Measurements from ENCODE around the gene NRG2. TPM values are rescaled to one million over a fixed set of nuclear protein-coding genes. Genes with fewer than 3 reads are reported as not detected.

Gene NRG2
- total RNA-seq, 1 donor from 2014 or later: 0.07 TPM

DNA sequence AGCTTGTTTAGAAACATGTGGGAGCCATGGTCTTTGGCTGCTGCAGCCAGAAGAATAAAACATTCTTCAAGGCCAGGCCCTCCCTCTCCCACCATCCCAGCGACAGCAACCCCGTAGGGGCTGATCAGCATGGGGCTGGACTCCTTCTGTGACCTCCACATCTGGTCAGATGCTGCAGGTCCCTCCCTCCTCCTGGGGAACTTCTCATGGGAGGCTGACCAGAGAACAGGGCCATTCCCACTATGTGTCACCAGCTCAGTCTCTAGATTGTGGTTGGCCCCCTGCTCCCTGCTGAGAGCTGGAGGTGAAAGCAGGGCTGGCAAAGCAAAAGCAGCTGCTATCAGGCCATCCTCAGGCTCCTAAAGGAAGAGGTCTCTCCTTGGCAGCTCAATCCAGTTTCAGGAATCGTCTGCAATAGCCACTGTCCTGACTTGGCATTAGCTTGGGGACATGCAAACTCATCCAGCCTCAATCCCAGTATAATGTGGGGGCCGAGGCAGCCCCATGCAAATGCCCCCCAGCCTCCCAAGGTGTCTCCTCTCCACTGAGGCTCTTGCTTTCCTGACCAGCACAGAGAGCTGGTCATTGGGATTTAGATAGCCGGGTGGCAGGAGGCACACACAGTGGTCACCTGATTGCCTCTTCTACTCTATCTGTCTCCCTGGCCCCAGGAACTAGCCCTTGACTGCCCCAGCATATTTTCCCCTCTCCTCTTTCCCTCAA lies 81.5 kb downstream of the NRG2 start:
- no peak for ATAC-seq (ENCODE audit: low read depth)
- CTCF ChIA-PET: no interaction called here
- POLR2A ChIA-PET: no interaction called here
- intact Hi-C loops (cut with micrococcal nuclease): loop anchor here (10.0 kb wide), 1 partner anchor 267 kb away; no protein-coding TSS in a partner anchor
- Mint-ChIP-seq H3K9me3 (no peaks in the 10 kb centered on the region), H3K4me1 (no peaks in the 10 kb centered on the region), H3K36me3 (ENCODE audit: low read depth) (no peaks in the 10 kb centered on the region), H3K27ac (no peak overlapping the region), H3K27me3 (peaks cover 5% of the 10 kb centered on the region), H3K4me3 (no peak overlapping the region)
- no peak for TF ChIP-seq CTCF (IDR thresholded peaks at IDR 0.05)
- DNase-seq: no peak

DNA sequence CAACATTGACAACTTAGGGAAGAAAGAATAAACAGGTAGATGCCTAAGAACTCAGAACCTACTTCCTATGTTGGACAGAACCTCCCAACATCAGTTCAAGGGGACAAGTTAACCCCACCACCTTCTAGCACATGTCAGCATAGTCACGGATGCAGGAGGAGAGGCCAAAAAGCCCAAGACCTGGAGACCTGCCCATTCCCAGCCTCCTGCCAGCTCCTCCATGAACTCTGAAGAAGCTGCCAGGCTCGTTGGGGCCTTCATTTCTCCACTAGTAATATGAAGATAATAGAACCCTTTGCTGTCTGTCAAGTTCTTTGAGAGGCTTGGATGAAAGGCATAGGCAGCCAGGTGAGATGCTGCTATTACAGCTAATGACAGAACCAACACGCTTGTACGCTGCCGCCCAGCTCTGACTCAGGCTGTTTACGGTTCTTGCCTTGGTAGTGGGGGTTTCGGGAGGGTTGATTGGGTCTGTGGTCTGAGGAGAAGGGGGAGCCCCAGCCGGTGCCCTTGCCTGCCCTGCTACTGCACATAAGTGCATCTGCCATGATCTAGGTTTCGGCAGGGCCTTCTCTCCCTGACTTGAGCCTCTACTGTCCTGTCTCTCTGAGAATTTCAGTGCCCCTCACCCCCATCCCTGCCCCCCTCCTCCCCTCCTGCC lies 82.2 kb downstream of the NRG2 start:
- intact Hi-C loops (cut with micrococcal nuclease): loop anchor here (10.0 kb wide), 1 partner anchor 266 kb away; no protein-coding TSS in a partner anchor
- Mint-ChIP-seq H3K9me3 (no peaks in the 10 kb centered on the region), H3K4me3 (no peak overlapping the region), H3K4me1 (no peaks in the 10 kb centered on the region), H3K27ac (no peak overlapping the region), H3K27me3 (peaks cover 10% of the 10 kb centered on the region), H3K36me3 (ENCODE audit: low read depth) (no peaks in the 10 kb centered on the region)
- no peak for TF ChIP-seq CTCF (IDR thresholded peaks at IDR 0.05)
- ChIA-PET POLR2A (no interaction called here), CTCF (no interaction called here)
- no peak for DNase-seq
- ATAC-seq (ENCODE audit: low read depth): no peak

DNA sequence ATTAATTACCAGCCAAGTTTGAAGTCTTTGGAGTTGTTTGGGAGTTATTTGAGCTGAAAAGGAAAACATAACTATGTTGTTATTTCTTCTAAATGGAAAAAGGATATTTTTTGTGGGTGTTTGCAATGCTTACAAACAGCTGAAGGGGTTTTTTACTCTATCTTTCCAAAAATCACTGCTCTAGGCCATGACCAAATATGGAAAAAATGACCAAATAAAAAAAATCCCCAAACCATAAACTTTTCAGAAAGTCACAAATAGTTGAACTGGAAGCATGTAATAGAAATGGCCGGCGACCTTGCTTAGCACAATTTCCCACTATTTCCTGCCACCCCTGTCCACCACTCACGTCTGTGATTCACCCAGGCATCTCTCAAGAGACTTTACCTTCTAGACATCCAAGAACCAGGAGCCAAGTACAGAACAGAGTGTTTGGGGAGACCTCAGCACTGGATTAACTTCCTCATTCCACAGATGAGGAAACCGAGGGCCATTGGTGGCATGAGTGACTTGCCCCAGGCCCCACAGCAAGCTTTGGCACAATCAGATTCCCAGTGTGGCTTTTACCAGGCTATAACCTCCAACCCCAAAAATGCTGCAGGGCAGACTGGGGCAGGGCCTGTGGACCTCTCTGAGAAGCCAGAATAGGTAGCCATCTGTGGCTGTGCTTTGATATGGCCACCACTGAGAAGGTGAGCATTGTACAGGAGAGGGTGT lies 84.5 kb downstream of the NRG2 start:
- no peak overlapping the region for H3K4me3 Mint-ChIP-seq
- ChIA-PET CTCF (interaction anchor here (2.2 kb wide), 1 partner anchor 10 kb away, joined by 8 read pairs; no protein-coding TSS in a partner anchor), POLR2A (no interaction called here)
- DNase-seq (no peak), ATAC-seq (ENCODE audit: low read depth) (no peak)
- intact Hi-C loops (cut with micrococcal nuclease): no loop called here
- no peak overlapping the region for H3K27ac Mint-ChIP-seq
- H3K4me1 Mint-ChIP-seq: no peaks in the 10 kb centered on the region
- H3K9me3 Mint-ChIP-seq: no peaks in the 10 kb centered on the region
- peaks cover 15% of the 10 kb centered on the region for H3K27me3 Mint-ChIP-seq
- H3K36me3 Mint-ChIP-seq (ENCODE audit: low read depth): no peaks in the 10 kb centered on the region
- no peak for TF ChIP-seq CTCF (IDR thresholded peaks at IDR 0.05)

- TF ChIP-seq CTCF (IDR thresholded peaks at IDR 0.05): no peak
- Mint-ChIP-seq H3K27me3 (peaks cover 23% of the 10 kb centered on the region), H3K36me3 (ENCODE audit: low read depth) (no peaks in the 10 kb centered on the region), H3K4me1 (no peaks in the 10 kb centered on the region), H3K27ac (no peak overlapping the region), H3K4me3 (no peak overlapping the region), H3K9me3 (no peaks in the 10 kb centered on the region)
- no peak for ATAC-seq (ENCODE audit: low read depth)
- POLR2A ChIA-PET: no interaction called here
- DNase-seq: no peak
- intact Hi-C loops (cut with micrococcal nuclease): no loop called here
- CTCF ChIA-PET: interaction anchor here (2.2 kb wide), 1 partner anchor 12 kb away, joined by 8 read pairs; no protein-coding TSS in a partner anchor
Measured at GRCh38 chr5:139956342-139956741, 86.8 kb downstream of the NRG2 start.

Data from activated B cell treated with CpG ODN at 0.5 μM for 24 hours (primary cell).